HK-2 (cell line): Measurements from ENCODE around the gene LY9.

ENCODE experiments used
- DNase-seq: peaks from one replicate; pipeline ENCODE4 v3.0.0-alpha.2; 2018; ENCODE audit not compliant: unreplicated experiment

LY9 gene

DNA sequence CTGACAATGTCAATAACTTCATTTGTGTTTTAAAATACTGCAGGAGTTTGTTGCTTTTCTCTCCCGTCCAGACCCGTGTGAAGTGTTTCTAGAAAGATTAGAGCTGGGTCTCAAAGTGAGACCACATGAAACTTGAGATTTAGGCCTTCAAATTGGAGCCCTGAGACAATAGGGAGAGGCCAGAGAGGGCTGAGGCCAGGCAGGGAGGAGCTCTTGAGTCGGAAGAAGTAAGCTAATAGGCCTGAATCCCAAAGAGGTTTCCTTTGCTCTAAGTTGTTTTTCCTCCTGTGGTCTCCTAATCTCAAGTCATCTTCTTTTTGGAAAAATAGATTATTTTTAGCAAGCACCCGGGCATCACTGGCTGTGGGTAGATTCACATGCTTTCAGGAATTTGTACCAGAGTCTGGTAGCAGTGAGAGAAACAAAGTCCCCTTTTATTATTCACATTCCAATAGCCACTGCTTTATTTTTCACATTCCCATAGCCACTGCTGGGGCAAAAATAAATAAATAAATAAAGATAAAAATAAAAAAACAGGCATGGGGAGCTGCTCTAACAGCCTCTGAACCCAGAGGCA is 41.1 kb downstream of the LY9 start:
- DNase-seq = no peak

- DNase-seq = no peak
Measured at GRCh38 chr1:160837558-160838205, 41.7 kb downstream of the LY9 start.

- no peak for DNase-seq
Measured at GRCh38 chr1:160838888-160839287, 42.9 kb downstream of the LY9 start.

DNA sequence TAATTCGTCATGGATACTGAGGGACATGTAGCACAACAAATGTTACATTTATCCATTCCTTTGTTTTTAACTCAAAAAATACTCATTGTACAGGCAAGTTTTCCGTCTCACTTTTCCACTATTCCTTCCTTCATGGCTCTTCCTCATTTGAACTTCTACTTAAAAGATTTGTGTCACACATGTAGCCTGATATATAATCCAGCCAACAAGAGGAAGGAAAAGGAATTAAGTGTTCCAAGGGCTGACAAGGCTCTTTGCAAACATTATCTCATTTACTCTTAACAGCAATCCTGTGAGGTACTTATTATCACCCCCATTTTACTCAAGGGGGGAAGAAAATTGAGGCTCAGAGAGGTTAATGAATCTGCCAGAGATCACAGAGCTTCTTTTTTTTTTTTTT is 43.8 kb downstream of the LY9 start:
- DNase-seq = no peak

- no peak for DNase-seq
Measured at GRCh38 chr1:160841079-160841478, 45.1 kb downstream of the LY9 start.

DNA sequence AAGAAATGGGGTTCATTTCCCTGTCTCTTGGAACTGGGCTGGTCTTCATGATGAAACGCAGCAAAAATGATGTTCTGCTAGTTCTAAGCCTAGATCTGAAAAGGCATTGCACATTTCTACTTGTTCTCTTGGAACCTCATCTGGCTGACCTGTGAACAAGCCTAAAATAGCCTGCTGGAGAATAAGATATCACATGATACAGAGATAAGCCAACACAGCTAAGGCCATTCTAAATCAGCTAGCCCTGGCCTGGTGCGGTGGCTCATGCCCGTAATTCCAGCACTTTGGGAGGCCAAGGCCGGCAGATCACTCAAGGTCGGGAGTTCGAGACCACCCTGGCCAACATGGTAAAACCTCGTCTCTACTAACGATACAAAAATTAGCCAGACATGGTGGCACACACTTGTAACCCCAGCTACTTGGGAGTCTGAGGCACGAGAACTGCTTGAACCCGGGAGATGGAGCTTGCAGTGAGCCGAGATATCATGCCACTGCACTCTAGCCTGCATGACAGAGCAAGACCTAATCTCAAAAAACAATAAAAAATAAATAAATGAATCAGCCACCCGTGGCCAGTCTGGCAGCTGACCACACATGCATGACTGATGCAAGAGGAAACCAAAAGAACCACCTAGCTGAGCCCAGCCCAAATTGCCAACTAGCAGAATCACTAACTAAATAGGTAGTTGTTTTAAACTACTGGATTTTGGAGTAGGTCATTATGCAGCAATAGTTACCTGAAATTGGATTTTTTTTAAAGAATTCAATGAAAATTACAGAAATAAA is 48.7 kb downstream of the LY9 start:
- DNase-seq = no peak

DNA sequence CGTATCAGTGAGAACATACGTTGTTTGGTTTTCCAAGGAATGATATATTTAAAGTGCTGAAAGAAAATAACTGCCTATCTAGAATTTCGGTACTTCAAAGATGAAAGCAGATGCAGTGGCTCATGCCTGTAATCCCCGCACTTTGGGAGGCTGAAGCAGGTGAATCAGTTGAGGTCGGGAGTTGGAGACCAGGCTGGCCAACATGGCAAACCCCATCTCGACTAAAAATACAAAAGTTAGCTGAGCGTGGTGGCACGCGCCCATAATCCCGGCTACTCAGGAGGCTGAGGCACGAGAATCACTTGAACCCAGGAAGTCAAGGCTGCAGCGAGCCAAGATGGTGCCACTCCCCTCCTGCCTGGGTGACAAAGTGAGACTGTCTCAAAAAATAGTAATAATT is 50.3 kb downstream of the LY9 start:
- no peak for DNase-seq

DNA sequence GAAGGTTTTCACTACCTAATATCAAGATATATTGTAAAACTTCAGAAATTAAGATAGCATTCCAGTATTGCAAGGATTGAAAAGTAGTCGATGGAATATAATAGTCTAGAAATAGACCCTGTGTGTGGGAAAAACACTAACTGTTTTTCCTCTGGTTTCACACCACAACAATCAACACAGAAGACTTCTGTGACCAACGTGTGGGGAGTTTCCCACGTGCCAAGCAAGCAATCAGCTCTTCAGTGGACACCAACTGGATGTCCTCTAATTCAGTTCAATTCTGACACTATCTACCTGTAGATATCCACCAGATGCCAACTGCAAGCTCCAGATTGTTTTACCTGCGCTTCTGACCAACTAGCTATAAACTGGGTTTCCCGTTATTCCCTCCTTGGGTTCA is 54.6 kb downstream of the LY9 start:
- no peak for DNase-seq

- DNase-seq = no peak
Measured at GRCh38 chr1:160850993-160851392, 55.0 kb downstream of the LY9 start.

GRCh38 chr1:160853014-160853413 is 57.0 kb downstream of the LY9 start:
- DNase-seq = no peak

GRCh38 chr1:160853754-160854153 is 57.8 kb downstream of the LY9 start:
- DNase-seq = no peak

GRCh38 chr1:160855181-160855981 is 59.4 kb downstream of the LY9 start:
- no peak for DNase-seq

GRCh38 chr1:160858097-160858496 is 62.1 kb downstream of the LY9 start:
- DNase-seq = no peak

GRCh38 chr1:160858507-160858906 is 62.5 kb downstream of the LY9 start:
- DNase-seq = no peak

- DNase-seq = no peak
Measured at GRCh38 chr1:160859166-160859565, 63.2 kb downstream of the LY9 start.

GRCh38 chr1:160860840-160861505 is 65.0 kb downstream of the LY9 start:
- DNase-seq = no peak

GRCh38 chr1:160862203-160863060 is 66.5 kb downstream of the LY9 start, which contains the start of gene CD244:
CD244 (minus strand) TSS chr1:160862887; CDS start chr1:160862677, 210 bp downstream.
- no peak for DNase-seq

DNA sequence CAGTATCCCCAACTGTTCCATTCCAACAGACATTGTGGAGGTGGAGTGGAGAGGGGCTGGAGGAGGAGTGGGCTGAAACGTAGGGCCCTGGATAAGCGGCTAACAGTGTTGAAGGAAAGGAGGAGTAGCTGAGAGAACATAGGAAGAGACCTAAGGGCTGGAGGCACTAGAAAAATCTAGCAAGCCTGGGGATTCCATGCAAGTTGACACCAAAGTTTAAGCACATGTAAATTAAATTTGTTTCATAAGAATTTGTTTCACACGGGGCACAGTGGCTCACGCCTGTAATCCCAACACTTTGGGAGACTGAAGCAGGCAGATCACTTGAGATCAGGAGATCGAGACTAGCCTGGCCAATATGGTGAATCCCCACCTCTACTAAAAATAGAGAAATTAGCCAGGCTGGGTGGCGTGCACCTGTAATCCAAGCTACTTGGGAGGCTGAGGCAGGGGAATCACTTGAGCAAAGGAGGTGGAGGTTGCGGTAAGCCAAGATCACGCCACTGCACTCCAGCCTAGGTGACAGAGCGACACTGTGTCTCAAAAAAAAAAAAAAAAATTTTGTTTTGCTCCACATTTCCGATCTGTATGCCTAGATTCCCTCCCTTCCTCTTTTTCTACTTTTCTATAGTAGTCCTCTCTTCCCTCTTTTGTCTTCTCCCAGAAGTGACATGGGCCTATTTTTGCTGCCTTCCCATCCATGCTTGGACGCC is 67.2 kb downstream of the LY9 start:
- no peak for DNase-seq

GRCh38 chr1:160863774-160864131 is 67.8 kb downstream of the LY9 start:
- DNase-seq = no peak

- DNase-seq = no peak
Measured at GRCh38 chr1:160864173-160864572, 68.2 kb downstream of the LY9 start.
